ENCODE data around the gene OR5T2. TPM values are rescaled to one million over a fixed set of nuclear protein-coding genes. Genes with fewer than 3 reads are reported as not detected.

The OR5T2 gene
- total RNA-seq (2014; rRNA removed; shearing (Covaris generic)) (not detected in 2 replicates), total RNA-seq (2022) (not detected in 2 replicates), Bru-seq, nascent RNA (not detected), BruChase-seq, experiment 1, labeled RNA remaining after a 6-hour chase (not detected), BruChase-seq, experiment 2, labeled RNA remaining after a 2-hour chase (not detected)
- long read RNA-seq, result 0 reads

DNA sequence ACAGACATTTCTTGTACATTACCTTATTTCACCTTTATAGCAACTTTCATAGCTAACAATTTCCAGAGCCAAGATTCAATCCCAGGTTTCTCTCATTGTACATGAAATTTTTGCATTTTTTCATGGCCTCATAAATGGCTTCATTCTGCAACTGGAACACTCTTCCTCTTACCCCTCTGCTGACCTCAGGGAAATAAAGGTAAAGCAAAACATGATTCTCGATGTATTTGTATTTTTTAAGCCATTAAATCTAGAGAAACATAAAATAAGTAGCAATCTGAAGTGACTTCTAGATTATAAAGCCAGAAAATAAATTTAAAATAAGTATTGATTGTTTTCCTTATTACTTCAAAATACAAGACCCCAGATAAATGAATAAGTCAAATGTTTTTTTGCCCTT, at the start of gene OR5T2:
TSS of gene OR5T2 (minus strand) at position 101 of the 400 bp plus-strand sequence. CDS start 1,193 bp downstream, outside the sequence.
- Histone ChIP-seq H3K4me1 (ENCODE audit: insufficient read depth, low read length, poor library complexity, severe bottlenecking) (no peaks in the 10 kb centered on the region), H3K79me2 (ENCODE audit: insufficient read depth, low read depth, low read length) (no peaks in the 10 kb centered on the region), H3K4me2 (ENCODE audit: low read length) (no peak within 1 kb of the TSS), H3K36me3 (ENCODE audit: insufficient read depth, low read length) (no peaks in the 10 kb centered on the region), H3K27ac (ENCODE audit: low read depth, low read length, poor library complexity, severe bottlenecking) (no peak within 1 kb of the TSS), H3K4me3 (ENCODE audit: low read depth, low read length, poor library complexity, severe bottlenecking) (no peak within 1 kb of the TSS), H4K20me1 (ENCODE audit: insufficient read depth, low read length) (no peaks in the 10 kb centered on the region), H3K9me2 (ENCODE audit: insufficient read depth, low read length) (no peaks in the 10 kb centered on the region), H3K9me3 (ENCODE audit: low read length) (no peaks in the 10 kb centered on the region), H2AFZ (ENCODE audit: low read length) (no peak within 1 kb of the TSS)
- intact Hi-C loops (cut with micrococcal nuclease; ENCODE audit: unreplicated experiment), result no loop called here
- TF ChIP-seq CTCF (conservative IDR thresholded peaks at IDR 0.05; ENCODE audit: low read length), result no peak
- TF ChIP-seq EZH2phosphoT487 (IDR thresholded peaks at IDR 0.05; ENCODE audit: borderline replicate concordance, low read depth, low read length), result no peak
- ChIA-PET POLR2A (no interaction called here), CTCF (ENCODE audit: unreplicated experiment) (no interaction called here)
- no TSS peak for BruUV-seq (replicated peaks)
- no peak for DNase-seq (ENCODE audit: low spot score)

GRCh38 chr11:56273854-56274253, 39.8 kb upstream of the OR5T2 start, which contains the start of gene OR5T1:
Gene OR5T1, plus strand, starts transcription at chr11:56274154. Its CDS starts 1,485 bp downstream, at chr11:56275639.
- no peak for DNase-seq (ENCODE audit: low spot score)
- ChIA-PET CTCF (ENCODE audit: unreplicated experiment) (no interaction called here), POLR2A (no interaction called here)
- Histone ChIP-seq H4K20me1 (ENCODE audit: insufficient read depth, low read length) (no peaks in the 10 kb centered on the region), H2AFZ (ENCODE audit: low read length) (no peak within 1 kb of the TSS), H3K4me1 (ENCODE audit: insufficient read depth, low read length, poor library complexity, severe bottlenecking) (no peaks in the 10 kb centered on the region), H3K36me3 (ENCODE audit: insufficient read depth, low read length) (no peaks in the 10 kb centered on the region), H3K4me2 (ENCODE audit: low read length) (no peak within 1 kb of the TSS), H3K4me3 (ENCODE audit: low read depth, low read length, poor library complexity, severe bottlenecking) (no peak within 1 kb of the TSS), H3K9me2 (ENCODE audit: insufficient read depth, low read length) (no peaks in the 10 kb centered on the region), H3K9me3 (ENCODE audit: low read length) (no peaks in the 10 kb centered on the region), H3K27ac (ENCODE audit: low read depth, low read length, poor library complexity, severe bottlenecking) (no peak within 1 kb of the TSS), H3K79me2 (ENCODE audit: insufficient read depth, low read depth, low read length) (no peaks in the 10 kb centered on the region)
- TF ChIP-seq CTCF (conservative IDR thresholded peaks at IDR 0.05; ENCODE audit: low read length) (no peak), EZH2phosphoT487 (IDR thresholded peaks at IDR 0.05; ENCODE audit: borderline replicate concordance, low read depth, low read length) (no peak)
- no TSS peak for BruUV-seq (replicated peaks)
- intact Hi-C loops (cut with micrococcal nuclease; ENCODE audit: unreplicated experiment), result no loop called here

GRCh38 chr11:56271092-56271491, 37.0 kb upstream of the OR5T2 start:
- ChIA-PET CTCF (ENCODE audit: unreplicated experiment) (no interaction called here), POLR2A (no interaction called here)
- intact Hi-C loops (cut with micrococcal nuclease; ENCODE audit: unreplicated experiment), result no loop called here
- H3K4me3 ChIP-seq (ENCODE audit: low read depth, low read length, poor library complexity, severe bottlenecking), result no peak overlapping the region
- no peaks in the 10 kb centered on the region for H4K20me1 ChIP-seq (ENCODE audit: insufficient read depth, low read length)
- H3K9me3 ChIP-seq (ENCODE audit: low read length), result no peaks in the 10 kb centered on the region
- TF ChIP-seq EZH2phosphoT487 (IDR thresholded peaks at IDR 0.05; ENCODE audit: borderline replicate concordance, low read depth, low read length) (no peak), CTCF (conservative IDR thresholded peaks at IDR 0.05; ENCODE audit: low read length) (no peak)
- BruUV-seq (replicated peaks), result no TSS peak
- no peaks in the 10 kb centered on the region for H3K4me1 ChIP-seq (ENCODE audit: insufficient read depth, low read length, poor library complexity, severe bottlenecking)
- H3K36me3 ChIP-seq (ENCODE audit: insufficient read depth, low read length), result no peaks in the 10 kb centered on the region
- no peak for DNase-seq (ENCODE audit: low spot score)
- H3K4me2 ChIP-seq (ENCODE audit: low read length), result no peak overlapping the region
- no peaks in the 10 kb centered on the region for H3K9me2 ChIP-seq (ENCODE audit: insufficient read depth, low read length)
- no peak overlapping the region for H3K27ac ChIP-seq (ENCODE audit: low read depth, low read length, poor library complexity, severe bottlenecking)
- no peaks in the 10 kb centered on the region for H3K79me2 ChIP-seq (ENCODE audit: insufficient read depth, low read depth, low read length)
- H2AFZ ChIP-seq (ENCODE audit: low read length), result no peak overlapping the region
